HG03039 (cell line): ENCODE measurements around the gene GNB4.

Experiments
- ATAC-seq: cut with Tn5 transposase; IDR thresholded peaks from one replicate; pipeline ENCODE4 v1.9.1; 2021; ENCODE audit warnings: mild to moderate bottlenecking, moderate library complexity; ENCODE audit not compliant: unreplicated experiment

Gene GNB4

DNA sequence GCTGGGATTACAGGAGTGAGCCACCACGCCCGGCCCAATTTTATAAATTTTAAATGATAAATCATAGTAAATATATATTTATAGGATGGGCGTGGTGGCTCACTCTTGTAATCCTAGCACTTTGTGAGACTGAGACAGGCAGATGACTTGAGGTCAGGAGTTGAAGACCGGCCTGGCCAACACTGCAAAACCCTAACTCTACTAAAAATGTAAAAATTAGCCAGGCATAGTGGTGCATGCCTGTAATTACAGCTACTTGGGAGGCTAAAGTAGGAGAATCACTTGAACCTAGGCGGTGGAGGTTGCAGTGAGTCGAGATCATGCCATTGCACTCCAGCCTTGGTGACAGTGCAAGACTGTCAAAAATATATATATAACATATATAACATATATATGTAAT, 77.3 kb downstream of the GNB4 start:
- ATAC-seq: no peak

DNA sequence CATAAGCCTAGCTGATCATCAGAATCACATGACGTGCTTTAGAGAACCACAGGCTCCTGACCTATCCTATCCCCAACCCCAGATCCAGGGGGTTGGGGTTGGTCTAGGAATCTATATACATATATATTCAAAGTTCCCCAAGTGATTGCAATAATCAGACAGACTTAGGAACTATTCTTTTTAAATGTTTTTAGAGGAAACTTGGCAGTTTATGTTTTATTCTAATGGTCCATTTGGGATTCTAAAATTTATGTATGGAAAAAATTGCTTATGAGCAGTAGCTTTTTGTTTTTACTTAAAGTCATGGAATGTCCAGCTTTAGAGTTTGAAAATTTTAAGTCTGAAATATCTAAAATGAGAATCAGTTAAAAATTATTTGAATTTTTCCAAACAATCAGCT, 81.6 kb downstream of the GNB4 start:
- no peak for ATAC-seq

GRCh38 chr3:179363332-179363731, 87.9 kb downstream of the GNB4 start:
- no peak for ATAC-seq

DNA sequence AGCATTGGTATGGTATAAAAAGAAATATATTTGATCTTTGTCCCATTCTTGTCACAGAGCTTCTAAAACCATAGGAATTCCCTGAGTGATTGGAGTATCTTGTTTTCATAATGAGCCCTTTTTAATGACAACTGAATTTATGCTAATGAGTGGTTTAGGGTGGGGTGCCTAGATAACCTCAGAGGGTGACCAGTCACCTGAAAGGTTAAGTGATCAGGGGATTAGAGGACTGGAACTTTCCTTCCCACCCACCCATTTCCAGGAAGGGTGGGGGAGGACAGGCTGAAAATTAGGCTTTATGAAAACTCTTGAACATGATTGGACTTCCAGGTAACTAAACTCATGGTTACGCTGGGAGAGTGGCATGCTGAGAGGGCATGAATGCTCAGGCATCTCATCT, 95.3 kb downstream of the GNB4 start:
- ATAC-seq: no peak

DNA sequence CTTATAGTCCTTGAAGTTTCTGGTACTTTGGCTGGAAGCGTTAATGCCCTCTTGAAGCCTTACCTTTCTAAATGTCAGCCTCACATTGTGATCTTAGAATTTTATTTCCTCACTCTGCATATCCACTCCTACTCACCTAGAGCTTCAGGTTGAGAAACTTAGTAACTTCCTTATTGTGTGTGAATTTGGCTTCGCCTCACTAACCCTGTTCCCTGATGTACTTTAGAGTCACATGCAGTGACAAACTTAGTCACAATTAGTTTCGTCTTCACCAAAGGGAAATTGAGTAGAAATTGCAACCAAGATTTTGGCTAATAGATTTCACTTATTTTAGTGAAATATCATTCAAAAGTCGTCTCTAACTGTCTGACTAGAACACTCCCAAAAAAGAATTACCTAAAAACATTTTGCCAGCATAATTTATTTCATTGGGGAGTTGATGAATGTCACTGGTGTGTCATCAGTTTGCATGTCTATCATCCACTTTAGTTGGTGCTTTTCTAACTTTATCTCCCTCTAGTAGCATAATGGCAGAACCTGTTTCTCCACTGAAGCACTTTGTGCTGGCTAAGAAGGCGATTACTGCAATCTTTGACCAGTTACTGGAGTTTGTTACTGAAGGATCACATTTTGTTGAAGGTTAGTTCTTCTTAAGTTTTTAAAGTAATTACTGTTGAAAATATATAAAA, 102.8 kb downstream of the GNB4 start:
- ATAC-seq: peak; percentile 53

DNA sequence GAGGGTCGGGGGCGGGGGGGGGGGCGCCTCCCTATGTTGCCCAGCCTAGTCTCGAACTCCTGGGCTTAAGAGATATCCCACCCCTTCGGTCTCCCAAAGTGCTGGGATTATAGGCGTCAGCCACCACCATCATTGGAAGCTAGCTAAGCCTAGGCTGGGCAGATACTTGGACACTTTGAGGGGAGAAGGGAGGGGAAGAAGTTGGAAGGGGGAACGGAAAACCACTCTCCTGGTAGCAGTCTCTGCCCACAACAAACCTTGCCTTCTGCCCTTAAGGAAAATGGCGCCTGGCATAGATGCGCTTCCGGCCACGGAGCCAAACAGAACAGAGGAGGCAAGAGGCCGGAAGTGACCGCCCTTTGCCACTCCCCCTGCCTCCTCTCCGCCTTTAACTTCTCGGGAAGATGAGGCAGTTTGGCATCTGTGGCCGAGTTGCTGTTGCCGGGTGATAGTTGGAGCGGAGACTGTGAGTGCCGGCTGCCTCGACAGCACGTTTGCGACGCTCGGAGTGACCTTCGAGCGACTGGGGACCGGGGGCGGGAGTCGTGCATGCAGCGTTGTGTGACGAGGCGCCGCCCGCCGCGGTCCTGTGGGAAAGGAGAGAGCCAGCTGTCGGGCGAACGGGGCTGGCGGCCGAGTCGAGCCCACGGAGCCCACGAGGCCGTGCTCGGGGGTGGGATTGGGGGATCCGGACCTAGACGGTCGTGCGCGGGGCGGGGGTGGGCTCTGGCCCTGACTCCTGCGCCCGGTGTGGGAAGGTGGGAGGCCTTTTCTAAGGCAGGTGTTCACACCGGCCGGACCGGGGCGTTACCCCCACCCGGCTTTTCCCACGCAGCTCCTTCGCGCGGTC, 103.7 kb downstream of the GNB4 start, which contains the start of gene MFN1:
Gene MFN1 (plus strand): TSS at position 365 of the 850 bp plus-strand sequence. CDS start 1,143 bp downstream, outside the sequence.
- ATAC-seq: peak; percentile 94
